Liver (tissue), 3 donors: Measurements from ENCODE around the gene NIPAL3.

ENCODE experiments used
- FOXA1 ChIP-seq: IDR thresholded peaks from 2 replicates; pipeline ENCODE4 v1.6.1; 2016; ENCODE audit warnings: antibody characterized with exemption
- GABPA ChIP-seq, 2 donors: IDR thresholded peaks in 1 of 2; conservative IDR thresholded peaks in 1 of 2; 2 replicates each; pipeline ENCODE4 v1.6.1; 2016; ENCODE audit warnings: antibody characterized with exemption in 2 of 2, mild to moderate bottlenecking in 1 of 2, moderate library complexity in 1 of 2
- RAD21 ChIP-seq, 2 donors: IDR thresholded peaks; 2 replicates each; pipeline ENCODE4 v1.6.1; 2016; ENCODE audit warnings: antibody characterized with exemption in 2 of 2, mild to moderate bottlenecking in 2 of 2
- SP1 ChIP-seq: IDR thresholded peaks from 2 replicates; pipeline ENCODE4 v1.6.1; 2018; ENCODE audit warnings: antibody characterized with exemption, mild to moderate bottlenecking
- TAF1 ChIP-seq: conservative IDR thresholded peaks from 2 replicates; pipeline ENCODE4 v1.6.1; 2016; ENCODE audit warnings: antibody characterized with exemption, mild to moderate bottlenecking
- YY1 ChIP-seq: IDR thresholded peaks from 2 replicates; pipeline ENCODE4 v1.6.1; 2016; ENCODE audit warnings: antibody characterized with exemption, mild to moderate bottlenecking
- TF ChIP-seq, protein P1 (sequence below): fragments of 150-350 bp; IDR thresholded peaks from 2 replicates; pipeline ENCODE4 v1.5.1; 2017; ENCODE audit warnings: improper control_type of control experiment, low read depth, low read length; ENCODE audit not compliant: missing input control
- TF ChIP-seq, protein P2 (sequence below): IDR thresholded peaks from 2 replicates; pipeline ENCODE4 v1.6.1; 2016; ENCODE audit warnings: antibody characterized with exemption
- TF ChIP-seq, protein P3 (sequence below): IDR thresholded peaks from 2 replicates; pipeline ENCODE4 v1.6.1; 2016; ENCODE audit warnings: antibody characterized with exemption, mild to moderate bottlenecking
- donor health status: healthy.
- donor health status: healthy.

DNA sequence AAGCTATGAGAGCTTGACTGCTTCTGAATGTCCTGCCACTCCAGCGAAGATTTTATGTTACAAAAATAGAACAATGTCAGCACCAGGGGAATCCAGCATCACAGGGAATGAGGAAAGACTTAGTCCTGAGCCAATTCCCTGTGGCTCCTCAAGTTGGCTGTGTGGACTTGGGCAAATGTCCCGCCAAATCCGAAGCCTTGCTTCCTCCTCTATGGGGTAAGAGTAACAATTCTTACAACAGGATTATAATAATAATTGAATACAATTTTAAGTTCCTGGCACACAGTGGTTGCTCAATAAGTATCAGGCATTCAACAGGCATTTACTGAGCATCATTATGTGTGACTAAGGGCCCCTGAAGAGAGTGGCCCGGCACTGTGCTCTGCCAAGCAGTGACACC lies 46.4 kb upstream of the NIPAL3 start:
- no peak for TF ChIP-seq RAD21 (IDR thresholded peaks at IDR 0.05)
- TF ChIP-seq, protein P1, sequence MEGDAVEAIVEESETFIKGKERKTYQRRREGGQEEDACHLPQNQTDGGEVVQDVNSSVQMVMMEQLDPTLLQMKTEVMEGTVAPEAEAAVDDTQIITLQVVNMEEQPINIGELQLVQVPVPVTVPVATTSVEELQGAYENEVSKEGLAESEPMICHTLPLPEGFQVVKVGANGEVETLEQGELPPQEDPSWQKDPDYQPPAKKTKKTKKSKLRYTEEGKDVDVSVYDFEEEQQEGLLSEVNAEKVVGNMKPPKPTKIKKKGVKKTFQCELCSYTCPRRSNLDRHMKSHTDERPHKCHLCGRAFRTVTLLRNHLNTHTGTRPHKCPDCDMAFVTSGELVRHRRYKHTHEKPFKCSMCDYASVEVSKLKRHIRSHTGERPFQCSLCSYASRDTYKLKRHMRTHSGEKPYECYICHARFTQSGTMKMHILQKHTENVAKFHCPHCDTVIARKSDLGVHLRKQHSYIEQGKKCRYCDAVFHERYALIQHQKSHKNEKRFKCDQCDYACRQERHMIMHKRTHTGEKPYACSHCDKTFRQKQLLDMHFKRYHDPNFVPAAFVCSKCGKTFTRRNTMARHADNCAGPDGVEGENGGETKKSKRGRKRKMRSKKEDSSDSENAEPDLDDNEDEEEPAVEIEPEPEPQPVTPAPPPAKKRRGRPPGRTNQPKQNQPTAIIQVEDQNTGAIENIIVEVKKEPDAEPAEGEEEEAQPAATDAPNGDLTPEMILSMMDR = no peak
- no peak for TF ChIP-seq SP1
- TF ChIP-seq YY1 = no peak
- no peak for TF ChIP-seq TAF1
- TF ChIP-seq, protein P2, sequence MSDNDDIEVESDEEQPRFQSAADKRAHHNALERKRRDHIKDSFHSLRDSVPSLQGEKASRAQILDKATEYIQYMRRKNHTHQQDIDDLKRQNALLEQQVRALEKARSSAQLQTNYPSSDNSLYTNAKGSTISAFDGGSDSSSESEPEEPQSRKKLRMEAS = no peak
- TF ChIP-seq FOXA1 = no peak
- TF ChIP-seq GABPA (IDR thresholded peaks at IDR 0.05 in 1 of 2, conservative IDR thresholded peaks at IDR 0.05 in 1 of 2) = no peak
- TF ChIP-seq, protein P3, sequence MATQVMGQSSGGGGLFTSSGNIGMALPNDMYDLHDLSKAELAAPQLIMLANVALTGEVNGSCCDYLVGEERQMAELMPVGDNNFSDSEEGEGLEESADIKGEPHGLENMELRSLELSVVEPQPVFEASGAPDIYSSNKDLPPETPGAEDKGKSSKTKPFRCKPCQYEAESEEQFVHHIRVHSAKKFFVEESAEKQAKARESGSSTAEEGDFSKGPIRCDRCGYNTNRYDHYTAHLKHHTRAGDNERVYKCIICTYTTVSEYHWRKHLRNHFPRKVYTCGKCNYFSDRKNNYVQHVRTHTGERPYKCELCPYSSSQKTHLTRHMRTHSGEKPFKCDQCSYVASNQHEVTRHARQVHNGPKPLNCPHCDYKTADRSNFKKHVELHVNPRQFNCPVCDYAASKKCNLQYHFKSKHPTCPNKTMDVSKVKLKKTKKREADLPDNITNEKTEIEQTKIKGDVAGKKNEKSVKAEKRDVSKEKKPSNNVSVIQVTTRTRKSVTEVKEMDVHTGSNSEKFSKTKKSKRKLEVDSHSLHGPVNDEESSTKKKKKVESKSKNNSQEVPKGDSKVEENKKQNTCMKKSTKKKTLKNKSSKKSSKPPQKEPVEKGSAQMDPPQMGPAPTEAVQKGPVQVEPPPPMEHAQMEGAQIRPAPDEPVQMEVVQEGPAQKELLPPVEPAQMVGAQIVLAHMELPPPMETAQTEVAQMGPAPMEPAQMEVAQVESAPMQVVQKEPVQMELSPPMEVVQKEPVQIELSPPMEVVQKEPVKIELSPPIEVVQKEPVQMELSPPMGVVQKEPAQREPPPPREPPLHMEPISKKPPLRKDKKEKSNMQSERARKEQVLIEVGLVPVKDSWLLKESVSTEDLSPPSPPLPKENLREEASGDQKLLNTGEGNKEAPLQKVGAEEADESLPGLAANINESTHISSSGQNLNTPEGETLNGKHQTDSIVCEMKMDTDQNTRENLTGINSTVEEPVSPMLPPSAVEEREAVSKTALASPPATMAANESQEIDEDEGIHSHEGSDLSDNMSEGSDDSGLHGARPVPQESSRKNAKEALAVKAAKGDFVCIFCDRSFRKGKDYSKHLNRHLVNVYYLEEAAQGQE = no peak
